KBM-7 (cell line): Measurements from ENCODE around the gene DGKI.
"Not testable (repeated sequence)": the region's sequence is repeated elsewhere in the genome, so short reads cannot be mapped to it uniquely, and the experiment has no call there.

ENCODE experiments used
- DNase-seq: peaks from one replicate; pipeline ENCODE4 v3.0.0-alpha.2; 2015
- in situ Hi-C: fragments of 300-500 bp; cut with MboI; formaldehyde crosslinking; loops from 2 replicates; pipeline ENCODE4 v1.14.3; 2020; ENCODE audit warnings: low sequenced_read_pairs, low pct_unique_long_range_greater_than_20kb, mixed read lengths

The DGKI gene

GRCh38 chr7:137844677-137845425 is 1.9 kb downstream of the DGKI start:
- in situ Hi-C loops, result no loop called here
- no peak for DNase-seq

GRCh38 chr7:137839903-137840779 is 6.6 kb downstream of the DGKI start:
- in situ Hi-C loops, result no loop called here
- no peak for DNase-seq

GRCh38 chr7:137838706-137839315 is 8.0 kb downstream of the DGKI start:
- DNase-seq, result no peak
- in situ Hi-C loops, result no loop called here

- in situ Hi-C loops, result no loop called here
- DNase-seq, result no peak
These were observed 10.2 kb downstream of the DGKI start for GRCh38 chr7:137836541-137836940.

GRCh38 chr7:137836113-137836509 is 10.7 kb downstream of the DGKI start:
- in situ Hi-C loops, result no loop called here
- no peak for DNase-seq

- in situ Hi-C loops, result no loop called here
- DNase-seq, result no peak
These were observed 11.2 kb downstream of the DGKI start for GRCh38 chr7:137835486-137836112.

GRCh38 chr7:137834552-137834951 is 12.2 kb downstream of the DGKI start:
- in situ Hi-C loops, result no loop called here

GRCh38 chr7:137832990-137833389 is 13.8 kb downstream of the DGKI start:
- in situ Hi-C loops, DNase-seq: not testable (repeated sequence)

More at GRCh38 chr7:137834552-137834951, 12.2 kb downstream of the DGKI start:
- no peak for DNase-seq

- DNase-seq, result no peak
- in situ Hi-C loops, result no loop called here
These were observed 14.4 kb downstream of the DGKI start for GRCh38 chr7:137832382-137832781.

- in situ Hi-C loops, DNase-seq: not testable (repeated sequence)
These were observed 15.2 kb downstream of the DGKI start for GRCh38 chr7:137831555-137831954.

GRCh38 chr7:137829337-137829992 is 17.3 kb downstream of the DGKI start:
- DNase-seq, result no peak
- in situ Hi-C loops, result no loop called here

GRCh38 chr7:137828456-137828855 is 18.3 kb downstream of the DGKI start:
- in situ Hi-C loops, result no loop called here
- no peak for DNase-seq

GRCh38 chr7:137825489-137825888 is 21.3 kb downstream of the DGKI start:
- in situ Hi-C loops, result no loop called here
- DNase-seq, result no peak

- in situ Hi-C loops, result no loop called here
- no peak for DNase-seq
These were observed 25.9 kb downstream of the DGKI start for GRCh38 chr7:137820677-137821420.

- DNase-seq, result no peak
These were observed 26.6 kb downstream of the DGKI start for GRCh38 chr7:137820156-137820555.

GRCh38 chr7:137818036-137818435 is 28.7 kb downstream of the DGKI start:
- no peak for DNase-seq
- in situ Hi-C loops, result no loop called here

More at GRCh38 chr7:137820156-137820555, 26.6 kb downstream of the DGKI start:
- in situ Hi-C loops, result no loop called here

GRCh38 chr7:137816696-137817320 is 30.0 kb downstream of the DGKI start:
- in situ Hi-C loops, result no loop called here
- DNase-seq, result no peak

GRCh38 chr7:137813541-137813940 is 33.2 kb downstream of the DGKI start:
- no peak for DNase-seq
- in situ Hi-C loops, result no loop called here
